ENCODE results near the gene SYT9.

GRCh38 chr11:7430496-7430895 is 178.8 kb downstream of the SYT9 start:
- no peak for TF ChIP-seq CTCF (IDR thresholded peaks at IDR 0.05)
- no peak for TF ChIP-seq EP300 (IDR thresholded peaks at IDR 0.05)
- TF ChIP-seq POLR2AphosphoS5 (IDR thresholded peaks at IDR 0.05) = no peak
